COR-L47 (cell line): ENCODE results near the gene RALA.
"Not testable (repeated sequence)": the region's sequence is repeated elsewhere in the genome, so short reads cannot be mapped to it uniquely, and the experiment has no call there.

Experiments used
- DNase-seq: peaks from one replicate; lab custom pipeline; 2025; lab: John Stamatoyannopoulos, UW

RALA gene

DNA sequence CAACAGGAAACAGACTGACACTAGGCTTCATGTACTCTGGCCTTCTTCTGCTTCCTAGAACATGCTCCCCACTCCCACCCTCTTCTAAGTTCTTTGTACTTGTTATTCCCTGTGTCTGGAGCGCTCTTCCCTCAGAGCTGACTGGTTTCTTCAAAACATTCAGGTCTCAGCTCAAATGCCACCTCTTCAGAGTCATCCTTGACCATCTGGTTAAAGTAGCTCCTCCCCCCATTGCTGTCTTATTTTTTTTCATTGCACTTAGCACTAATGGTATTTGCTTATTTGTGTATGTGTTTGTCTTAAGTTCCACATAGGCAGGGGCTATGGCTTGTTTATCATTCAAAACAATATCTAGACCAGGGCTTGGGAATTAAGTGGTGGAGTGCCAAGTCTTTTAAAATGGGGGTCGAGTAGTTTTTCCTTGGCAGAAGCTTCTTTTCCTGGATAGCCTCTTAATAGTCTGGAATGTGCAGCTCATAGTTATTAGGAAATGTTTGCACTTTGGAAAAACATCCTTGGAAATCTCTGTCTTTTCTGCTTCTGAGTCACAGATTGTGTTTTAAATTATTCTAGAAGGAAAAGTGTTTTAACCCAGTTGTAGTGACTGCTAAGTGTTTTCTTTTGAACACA lies 60.0 kb downstream of the RALA start:
- no peak for DNase-seq

DNA sequence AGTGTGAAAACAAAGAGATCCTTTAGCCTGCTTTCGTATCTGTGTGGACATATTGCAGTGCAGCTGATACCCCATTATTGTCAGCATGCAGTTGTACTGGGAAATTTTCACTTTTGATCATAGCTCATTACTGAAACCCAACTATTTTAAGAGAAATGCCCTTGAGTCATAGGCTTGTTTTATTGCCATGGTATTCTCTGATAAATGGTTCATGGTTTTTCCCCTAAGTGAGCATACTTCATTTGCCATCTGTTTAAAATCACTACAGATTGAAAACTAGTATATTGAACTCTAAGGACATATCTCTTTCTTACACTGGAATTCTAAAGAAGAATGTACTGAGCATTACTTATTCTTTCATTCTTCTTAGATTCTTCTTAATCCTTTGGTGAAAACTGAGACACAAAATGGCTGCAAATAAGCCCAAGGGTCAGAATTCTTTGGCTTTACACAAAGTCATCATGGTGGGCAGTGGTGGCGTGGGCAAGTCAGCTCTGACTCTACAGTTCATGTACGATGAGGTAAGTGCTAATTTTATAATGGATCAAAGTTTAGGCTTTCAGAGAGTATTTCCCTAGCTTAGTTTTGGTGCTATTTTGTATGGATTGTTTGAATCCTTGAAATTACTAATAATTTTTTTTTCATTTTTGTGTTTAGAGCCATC lies 63.0 kb downstream of the RALA start:
- DNase-seq = no peak

GRCh38 chr7:39688611-39689480 lies 65.5 kb downstream of the RALA start:
- no peak for DNase-seq

GRCh38 chr7:39691821-39692220 lies 68.4 kb downstream of the RALA start:
- no peak for DNase-seq

GRCh38 chr7:39693086-39693485 lies 69.7 kb downstream of the RALA start:
- not testable (repeated sequence) for DNase-seq

GRCh38 chr7:39693812-39694211 lies 70.4 kb downstream of the RALA start:
- no peak for DNase-seq

DNA sequence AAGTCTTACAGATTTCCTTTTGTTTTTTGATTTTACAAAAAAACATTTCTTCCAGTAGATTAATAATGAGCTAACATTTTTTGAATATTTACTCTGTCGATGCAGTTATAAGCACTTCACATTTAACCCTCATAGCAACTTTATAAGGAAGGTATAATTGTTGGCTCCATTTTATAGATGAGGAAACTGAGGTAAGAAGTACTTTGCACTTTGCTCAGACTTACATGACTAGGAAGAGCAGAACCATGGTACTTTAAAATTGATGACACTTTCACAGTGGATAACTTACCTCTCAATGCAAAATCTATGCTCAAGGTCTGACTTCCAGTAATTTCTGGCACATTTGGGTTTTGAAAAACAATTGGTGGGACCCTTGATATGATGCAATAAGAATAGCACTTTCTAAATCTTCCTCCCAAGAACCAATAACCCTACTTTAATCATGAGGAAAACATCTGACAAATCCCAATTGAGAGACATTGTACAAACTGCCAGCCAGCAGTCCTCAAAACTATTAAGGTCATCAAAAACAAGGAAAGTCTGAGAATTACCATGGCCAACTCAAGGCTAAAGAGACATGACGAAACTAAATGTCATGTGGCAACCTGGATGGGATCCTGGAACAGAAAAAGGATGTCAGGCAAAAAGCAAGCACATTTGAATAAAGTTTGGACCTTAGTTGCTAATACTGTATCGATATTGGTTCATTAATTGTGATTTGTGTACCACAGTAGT lies 72.6 kb downstream of the RALA start:
- DNase-seq = no peak

DNA sequence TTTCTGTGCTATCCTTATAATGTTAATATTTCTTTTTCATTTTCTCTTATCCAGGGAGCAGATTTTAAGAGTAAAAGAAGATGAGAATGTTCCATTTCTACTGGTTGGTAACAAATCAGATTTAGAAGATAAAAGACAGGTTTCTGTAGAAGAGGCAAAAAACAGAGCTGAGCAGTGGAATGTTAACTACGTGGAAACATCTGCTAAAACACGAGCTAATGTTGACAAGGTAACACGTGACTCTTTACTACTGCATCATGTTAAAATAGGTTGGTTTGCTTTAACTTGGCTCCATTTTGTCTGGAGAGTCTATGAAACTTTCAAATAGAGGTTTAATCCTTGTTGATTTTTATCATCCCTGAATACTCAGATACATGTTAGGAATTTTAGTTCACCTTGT lies 73.3 kb downstream of the RALA start:
- no peak for DNase-seq

GRCh38 chr7:39697483-39697882 lies 74.1 kb downstream of the RALA start:
- no peak for DNase-seq

- DNase-seq = no peak
Observed at GRCh38 chr7:39700165-39700564, 76.8 kb downstream of the RALA start.

GRCh38 chr7:39700932-39701331 lies 77.6 kb downstream of the RALA start:
- no peak for DNase-seq

- DNase-seq = no peak
Observed at GRCh38 chr7:39702133-39702532, 78.8 kb downstream of the RALA start.

DNA sequence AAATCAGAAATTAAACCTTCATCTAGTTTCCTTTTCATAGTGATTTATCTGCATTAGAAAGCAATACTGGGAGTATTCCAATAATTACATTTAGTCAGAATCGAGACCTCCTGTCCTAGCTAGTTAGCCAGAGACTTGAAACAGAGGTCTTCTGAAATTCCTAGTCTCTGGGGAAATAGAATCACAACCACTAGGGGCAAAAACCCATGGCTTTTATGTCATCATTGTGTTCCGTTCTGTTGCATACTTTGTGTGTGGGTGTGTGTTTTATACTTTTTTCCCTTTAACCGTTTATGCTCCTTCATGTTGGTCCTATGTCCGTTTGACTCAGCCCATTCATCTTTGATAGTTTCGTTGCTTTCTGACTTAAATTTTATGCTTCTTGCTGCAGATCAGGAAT lies 79.8 kb downstream of the RALA start:
- DNase-seq = no peak

- no peak for DNase-seq
Observed at GRCh38 chr7:39709029-39709428, 85.7 kb downstream of the RALA start.

DNA sequence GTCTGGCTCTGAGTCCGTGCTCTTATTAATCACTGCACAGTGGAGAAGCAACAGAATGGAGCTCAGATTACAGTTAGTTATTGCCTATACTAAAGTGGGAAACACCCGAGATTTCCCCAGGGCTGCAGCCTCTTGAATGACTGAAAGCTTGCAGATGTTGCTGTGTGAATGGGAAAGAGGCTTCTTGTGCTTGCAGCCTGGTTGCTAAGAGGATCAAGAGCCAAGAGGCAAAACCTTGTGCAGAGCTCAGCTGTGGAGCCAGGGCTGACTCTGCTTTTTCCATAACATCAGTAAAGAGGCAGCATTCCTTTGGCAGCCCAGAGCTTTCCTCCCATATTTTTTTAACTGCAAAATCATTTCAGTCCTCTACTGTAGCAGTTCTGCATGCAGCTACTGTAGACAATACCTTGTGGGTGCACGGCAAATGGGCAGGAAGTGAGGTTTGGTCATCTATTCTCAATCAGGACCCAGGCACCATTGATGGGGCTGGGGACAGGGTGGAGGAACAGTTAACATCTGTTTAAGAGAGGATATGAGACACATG lies 86.5 kb downstream of the RALA start:
- DNase-seq = no peak

DNA sequence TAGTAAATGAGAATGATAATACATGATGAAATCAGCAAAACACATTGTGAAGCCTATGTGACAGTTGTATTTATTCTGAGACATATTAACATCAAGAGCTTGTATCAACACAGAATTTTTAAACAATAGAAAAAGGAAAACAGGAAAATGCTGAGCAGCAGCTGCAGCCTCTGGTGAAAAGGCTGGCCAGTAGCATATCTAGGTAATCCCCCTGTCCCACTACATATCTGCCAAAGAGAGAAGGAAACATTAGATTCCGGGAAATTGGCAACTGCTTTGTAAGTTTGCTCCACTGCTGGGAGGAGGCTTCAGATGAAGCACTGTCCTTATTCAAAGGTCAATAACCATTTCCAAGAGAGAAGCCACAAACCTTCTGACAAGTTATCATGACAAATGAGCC lies 89.4 kb downstream of the RALA start:
- no peak for DNase-seq

DNA sequence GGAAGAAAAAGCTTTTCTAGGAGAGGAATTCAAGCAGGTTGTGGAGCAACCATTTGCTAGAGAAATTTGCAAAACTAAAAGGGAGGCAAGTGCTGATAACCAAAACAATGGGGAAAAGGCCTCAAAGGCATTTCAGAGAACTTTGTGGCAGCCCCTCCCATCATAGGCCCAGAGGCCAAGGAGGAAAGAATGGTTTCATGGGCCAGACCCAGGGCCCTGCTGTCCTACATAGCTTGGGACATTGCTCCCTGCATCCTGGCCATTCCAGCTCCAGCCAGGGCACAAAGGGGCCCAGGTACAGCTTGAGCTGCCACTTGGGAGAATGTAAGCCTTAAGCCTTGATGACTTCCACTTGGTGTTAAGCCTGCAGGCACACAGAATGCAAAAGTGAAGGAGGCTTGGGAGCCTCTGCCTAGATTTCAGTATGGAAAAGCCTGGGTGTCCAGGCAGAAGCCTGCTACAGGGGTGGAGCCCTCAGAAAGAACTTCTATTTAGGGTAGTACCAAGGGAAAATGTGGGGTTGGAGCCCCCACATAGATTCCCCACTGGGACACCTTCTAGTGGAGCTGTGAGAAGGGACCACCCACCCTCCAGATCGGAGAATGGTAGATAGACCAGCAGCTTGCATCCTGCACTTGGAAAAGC lies 91.2 kb downstream of the RALA start:
- DNase-seq = no peak

DNA sequence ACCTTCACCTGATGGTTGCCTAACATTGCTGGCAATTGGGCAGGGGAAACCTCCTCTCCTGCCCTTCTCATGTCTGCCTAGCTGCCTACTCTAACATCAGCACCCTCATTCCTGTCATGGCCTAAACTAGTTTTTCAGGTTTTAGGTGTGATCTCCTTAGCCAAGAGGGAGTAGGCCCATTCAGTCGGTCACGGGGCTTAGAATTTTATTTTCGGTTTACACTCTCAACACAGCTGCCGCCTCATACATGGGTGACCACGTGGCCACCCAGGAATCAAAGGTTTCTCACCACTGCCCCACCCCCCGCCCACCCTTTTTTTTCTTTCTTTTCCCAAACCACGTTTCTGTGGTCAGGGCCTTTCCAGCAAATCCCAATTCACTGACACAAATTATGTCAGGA lies 97.2 kb downstream of the RALA start:
- DNase-seq = no peak

- no peak for DNase-seq
Observed at GRCh38 chr7:39721345-39721744, 98.0 kb downstream of the RALA start.

DNA sequence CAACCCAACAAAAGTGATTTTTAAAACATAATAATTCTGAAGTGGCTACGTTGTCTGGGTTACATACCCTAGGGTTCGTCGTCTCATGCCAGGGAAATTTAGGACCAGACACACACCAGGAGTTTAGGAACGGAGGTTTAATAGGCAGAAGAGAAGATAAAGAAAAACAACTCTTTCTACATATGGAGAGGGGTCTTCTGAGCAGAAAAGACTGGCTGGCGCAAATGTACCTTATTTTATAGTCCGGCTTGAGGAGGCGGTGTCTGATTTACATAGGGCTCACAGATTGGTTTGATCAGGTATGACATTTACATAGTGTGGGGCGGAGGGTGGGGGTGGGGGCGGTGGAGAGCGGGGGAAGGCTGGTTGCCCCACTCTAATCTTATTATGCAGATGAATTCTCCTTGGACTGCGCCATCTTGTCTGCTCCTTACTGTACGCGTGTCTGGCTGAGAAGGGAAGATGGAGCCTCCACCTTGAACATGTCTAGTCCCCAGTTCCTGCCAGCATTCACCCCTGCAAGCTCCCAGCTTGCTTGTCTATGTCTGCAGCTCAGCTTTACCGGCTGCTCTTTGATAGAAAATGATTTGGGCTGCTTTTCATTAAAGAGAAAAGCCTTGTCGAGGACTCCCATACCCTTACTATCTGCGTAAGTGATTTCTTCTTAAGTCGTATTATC lies 98.7 kb downstream of the RALA start:
- no peak for DNase-seq
